Caco-2 (cell line): ENCODE measurements around the gene EFCAB14. TPM values are rescaled to one million over a fixed set of nuclear protein-coding genes. Genes with fewer than 3 reads are reported as not detected.
"Not testable (repeated sequence)": the region's sequence is repeated elsewhere in the genome, so short reads cannot be mapped to it uniquely, and the experiment has no call there.

ENCODE experiments used
- BruUV-seq: library from RNA; stranded (reverse); fragments of 400-500 nt; replicated peaks from 2 replicates; lab custom pipeline; 2021; lab: Mats Ljungman, UMichigan
- CTCF ChIA-PET: fragments of 300-600 bp; sonication (Branson Sonifier 250); formaldehyde crosslinking; loops from one replicate; lab custom pipeline; 2022; ENCODE audit warnings: antibody characterized with exemption; lab: Charles Lee
- POLR2A ChIA-PET: fragments of 300-600 bp; sonication (Branson Sonifier 250); formaldehyde crosslinking; loops from one replicate; lab custom pipeline; 2022; ENCODE audit warnings: antibody characterized with exemption; lab: Charles Lee
- DNase-seq, 2 experiments: peaks; one replicate each; pipeline versions ENCODE4 v3.0.0 to v3.0.0-alpha.2; 2020 to 2022
- H3K27me3 ChIP-seq: replicated peaks from 2 replicates; pipeline ENCODE4 v1.6.0; 2011; ENCODE audit warnings: low read length; ENCODE audit not compliant: control insufficient read depth, insufficient read depth
- H3K36me3 ChIP-seq: 2 replicates; pipeline ENCODE4 v1.5.1; 2011; ENCODE audit warnings: low read length; ENCODE audit not compliant: control insufficient read depth, insufficient read depth
- H3K4me1 ChIP-seq: fragments of 250-450 bp; sonication (Bioruptor Pico); 2 replicates; pipeline ENCODE4 v1.5.1; 2020; ENCODE audit warnings: mild to moderate bottlenecking
- H3K4me3 ChIP-seq: 2 replicates; pipeline ENCODE4 v1.5.1; 2011; ENCODE audit warnings: low read depth, mild to moderate bottlenecking, control low read depth, low read length
- H3K9me3 ChIP-seq: fragments of 250-450 bp; sonication (Bioruptor Pico); 2 replicates; pipeline ENCODE4 v1.5.1; 2020; ENCODE audit warnings: mild to moderate bottlenecking, moderate library complexity
- H3K27ac Mint-ChIP-seq: one replicate; pipeline ENCODE4 v1.8.0; 2022; ENCODE audit warnings: mixed read lengths; ENCODE audit not compliant: unreplicated experiment
- H3K27me3 Mint-ChIP-seq: one replicate; pipeline ENCODE4 v1.8.0; 2022; ENCODE audit warnings: mixed read lengths; ENCODE audit not compliant: insufficient read depth, unreplicated experiment
- H3K36me3 Mint-ChIP-seq: one replicate; pipeline ENCODE4 v1.8.0; 2022; ENCODE audit warnings: mild to moderate bottlenecking, mixed read lengths; ENCODE audit not compliant: insufficient read depth, unreplicated experiment
- H3K4me1 Mint-ChIP-seq: one replicate; pipeline ENCODE4 v1.8.0; 2022; ENCODE audit warnings: low read depth, mixed read lengths; ENCODE audit not compliant: unreplicated experiment
- H3K4me3 Mint-ChIP-seq: one replicate; pipeline ENCODE4 v1.8.0; 2022; ENCODE audit warnings: mild to moderate bottlenecking, moderate library complexity, mixed read lengths; ENCODE audit not compliant: unreplicated experiment
- H3K9me3 Mint-ChIP-seq: one replicate; pipeline ENCODE4 v1.8.0; 2022; ENCODE audit warnings: mixed read lengths; ENCODE audit not compliant: unreplicated experiment
- CTCF ChIP-seq, 2 experiments: fragments of 200-600 bp in 1 of 2; IDR thresholded peaks; 1 replicate in 1 of 2; 2 replicates in 1 of 2; pipeline versions ENCODE4 v1.5.1 to v1.8.0; 2011 to 2022; ENCODE audit warnings: antibody characterized with exemption in 1 of 2, control low read depth in 1 of 2, inconsistent platforms in 1 of 2, low read depth in 1 of 2, low read length in 1 of 2, mild to moderate bottlenecking in 1 of 2, moderate library complexity in 1 of 2; ENCODE audit not compliant: insufficient read depth in 1 of 2, severe bottlenecking in 1 of 2, unreplicated experiment in 1 of 2
- intact Hi-C: fragments of 100-400 bp; cut with micrococcal nuclease; formaldehyde crosslinking; loops from one replicate; pipeline ENCODE4 v1.10.0; 2022; ENCODE audit not compliant: unreplicated experiment
- total RNA-seq: library from RNA; stranded (reverse); gene quantifications from 2 replicates; pipeline ENCODE4 v1.2.3, GENCODE V29; 2022

The EFCAB14 gene
- total RNA-seq, 1 experiment from 2014 or later: 60.3 TPM

DNA sequence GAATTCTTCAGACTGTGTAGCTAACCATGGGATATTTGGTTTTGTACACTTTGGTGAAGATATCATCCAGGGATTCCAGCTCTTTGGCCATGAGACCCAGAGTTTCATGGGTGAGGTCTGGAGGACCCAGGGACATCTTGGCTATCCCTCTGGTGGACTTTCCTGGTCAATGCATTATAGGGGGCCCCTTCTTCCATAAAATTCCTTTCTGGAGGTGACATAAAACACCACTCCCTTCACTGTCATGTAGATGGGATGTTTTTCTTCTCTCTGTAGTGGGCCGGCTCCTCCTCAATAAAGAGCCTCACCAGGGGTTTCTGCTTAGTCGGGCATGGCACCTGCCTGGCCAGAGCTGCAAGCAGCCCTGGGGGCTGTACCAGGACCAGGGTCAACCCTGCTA is 52.9 kb downstream of the EFCAB14 start:
- Mint-ChIP-seq H3K4me3 (no peak overlapping the region), H3K27ac (no peak overlapping the region), H3K4me1 (peaks cover 13% of the 10 kb centered on the region), H3K27me3 (no peaks in the 10 kb centered on the region), H3K36me3 (peaks cover 5% of the 10 kb centered on the region), H3K9me3 (no peaks in the 10 kb centered on the region)
- no peak overlapping the region for H3K4me3 ChIP-seq
- H3K27me3 ChIP-seq: no peaks in the 10 kb centered on the region
- POLR2A ChIA-PET: no interaction called here
- CTCF ChIA-PET: no interaction called here
- TF ChIP-seq CTCF (IDR thresholded peaks at IDR 0.05; ENCODE audit: insufficient read depth in 1 of 2, low read depth in 1 of 2, low read length in 1 of 2, severe bottlenecking in 1 of 2, unreplicated experiment in 1 of 2): no peak
- no peaks in the 10 kb centered on the region for H3K4me1 ChIP-seq
- H3K9me3 ChIP-seq: no peaks in the 10 kb centered on the region
- intact Hi-C loops: loop anchor here (5.0 kb wide), 1 partner anchor 64 kb away; the partner anchor contains the start of gene MKNK1
- no TSS peak for BruUV-seq
- no peak for DNase-seq
- H3K36me3 ChIP-seq: no peaks in the 10 kb centered on the region; the same call in 1 of the 2 replicates

- BruUV-seq, DNase-seq, CTCF ChIA-PET, H3K9me3 Mint-ChIP-seq, H3K4me1 ChIP-seq, H3K4me3 ChIP-seq, intact Hi-C loops, H3K36me3 Mint-ChIP-seq, H3K36me3 ChIP-seq, H3K27me3 ChIP-seq, H3K9me3 ChIP-seq, H3K27ac Mint-ChIP-seq, POLR2A ChIA-PET, H3K4me3 Mint-ChIP-seq, H3K27me3 Mint-ChIP-seq: not testable (repeated sequence)
- H3K4me1 Mint-ChIP-seq: peaks cover 13% of the 10 kb centered on the region
These were observed 56.0 kb downstream of the EFCAB14 start for GRCh38 chr1:46662919-46663318.

- intact Hi-C loops, DNase-seq, H3K4me3 ChIP-seq, H3K4me3 Mint-ChIP-seq, H3K27ac Mint-ChIP-seq, BruUV-seq, H3K9me3 ChIP-seq, H3K4me1 Mint-ChIP-seq, CTCF ChIA-PET, H3K4me1 ChIP-seq, H3K9me3 Mint-ChIP-seq, H3K27me3 Mint-ChIP-seq, H3K27me3 ChIP-seq, H3K36me3 Mint-ChIP-seq, POLR2A ChIA-PET, H3K36me3 ChIP-seq: not testable (repeated sequence)
These were observed 58.8 kb downstream of the EFCAB14 start for GRCh38 chr1:46660116-46660515.

GRCh38 chr1:46659307-46659870 is 59.5 kb downstream of the EFCAB14 start:
- no peak overlapping the region for H3K27ac Mint-ChIP-seq
- CTCF ChIA-PET: no interaction called here
- no peak for DNase-seq
- Histone ChIP-seq H3K4me1 (no peaks in the 10 kb centered on the region), H3K9me3 (no peaks in the 10 kb centered on the region), H3K36me3 (no peaks in the 10 kb centered on the region; the same call in 1 of the 2 replicates), H3K4me3 (no peak overlapping the region), H3K27me3 (no peaks in the 10 kb centered on the region)
- H3K36me3 Mint-ChIP-seq: peaks cover 2% of the 10 kb centered on the region
- intact Hi-C loops: no loop called here
- H3K9me3 Mint-ChIP-seq: no peaks in the 10 kb centered on the region
- TF ChIP-seq CTCF (IDR thresholded peaks at IDR 0.05; ENCODE audit: insufficient read depth in 1 of 2, low read depth in 1 of 2, low read length in 1 of 2, severe bottlenecking in 1 of 2, unreplicated experiment in 1 of 2): no peak
- POLR2A ChIA-PET: no interaction called here
- BruUV-seq: no TSS peak
- no peak overlapping the region for H3K4me3 Mint-ChIP-seq
- H3K4me1 Mint-ChIP-seq: no peaks in the 10 kb centered on the region
- H3K27me3 Mint-ChIP-seq: no peaks in the 10 kb centered on the region
